ENCODE measurements around the gene ESYT2.

The ESYT2 gene

GRCh38 chr7:158723266-158723665, 106.0 kb downstream of the ESYT2 start:
- WGBS (ENCODE audit: insufficient coverage) = 86% methylated on average over 8 of the region's 13 CpGs
- Histone ChIP-seq H3K9me3 (ENCODE audit: control extremely low read depth in 1 of 5, control insufficient read depth in 4 of 5, insufficient read depth in 2 of 5, low read depth in 1 of 5, low read length in 4 of 5) (no peaks in the 10 kb centered on the region), H3K27me3 (replicated peaks in 2 of 5; ENCODE audit: control insufficient read depth in 4 of 5, insufficient read depth in 5 of 5, low read length in 4 of 5) (peaks cover 0 to 3% (median 0%) of the 10 kb centered on the region in 5 experiments), H3K4me3 (ENCODE audit: control insufficient read depth in 1 of 7, extremely low read depth in 1 of 7, insufficient read depth in 4 of 7, low read depth in 2 of 7, low read length in 6 of 7) (no peak overlapping the region), H3K27ac (ENCODE audit: insufficient read depth in 1 of 2, low read depth in 1 of 2, low read length in 2 of 2, poor library complexity in 1 of 2, severe bottlenecking in 2 of 2) (no peak overlapping the region), H3K4me1 (ENCODE audit: control extremely low read depth in 1 of 4, control insufficient read depth in 4 of 4, insufficient read depth in 4 of 4, low read length in 3 of 4) (no peaks in the 10 kb centered on the region), H3K36me3 (ENCODE audit: control insufficient read depth in 4 of 4, insufficient read depth in 4 of 4, low read length in 3 of 4) (no peaks in the 10 kb centered on the region)
- ChIA-PET CTCF (interaction anchor here (0.8 to 1.4 kb wide), 2 partner anchors 18 to 27 kb away, joined by 3 to 4 read pairs; partner anchors contain the start of gene NCAPG2), POLR2A (no interaction called here)
- no peak for DNase-seq

- ChIA-PET POLR2A (no interaction called here), CTCF (interaction anchor here (1.3 to 1.4 kb wide), 2 partner anchors 13 to 18 kb away, joined by 3 read pairs; partner anchors contain the start of gene NCAPG2)
- Histone ChIP-seq H3K27me3 (replicated peaks in 2 of 5; ENCODE audit: control insufficient read depth in 4 of 5, insufficient read depth in 5 of 5, low read length in 4 of 5) (peaks cover 0 to 6% (median 0%) of the 10 kb centered on the region in 5 experiments), H3K9me3 (ENCODE audit: control extremely low read depth in 1 of 5, control insufficient read depth in 4 of 5, insufficient read depth in 2 of 5, low read depth in 1 of 5, low read length in 4 of 5) (no peaks in the 10 kb centered on the region), H3K36me3 (ENCODE audit: control insufficient read depth in 4 of 4, insufficient read depth in 4 of 4, low read length in 3 of 4) (no peaks in the 10 kb centered on the region), H3K27ac (ENCODE audit: insufficient read depth in 1 of 2, low read depth in 1 of 2, low read length in 2 of 2, poor library complexity in 1 of 2, severe bottlenecking in 2 of 2) (no peak overlapping the region), H3K4me1 (ENCODE audit: control extremely low read depth in 1 of 4, control insufficient read depth in 4 of 4, insufficient read depth in 4 of 4, low read length in 3 of 4) (no peaks in the 10 kb centered on the region), H3K4me3 (ENCODE audit: control insufficient read depth in 1 of 7, extremely low read depth in 1 of 7, insufficient read depth in 4 of 7, low read depth in 2 of 7, low read length in 6 of 7) (no peak overlapping the region)
- WGBS (ENCODE audit: insufficient coverage) = 93% methylated on average over 4 of the region's 6 CpGs
- DNase-seq = no peak
Observed at GRCh38 chr7:158722574-158723237, 106.6 kb downstream of the ESYT2 start.

GRCh38 chr7:158720112-158720511, 109.2 kb downstream of the ESYT2 start:
- WGBS (ENCODE audit: insufficient coverage) = no CpG with 5 or more reads among the region's 9 CpGs
- Histone ChIP-seq H3K36me3 (ENCODE audit: control insufficient read depth in 4 of 4, insufficient read depth in 4 of 4, low read length in 3 of 4) (no peaks in the 10 kb centered on the region), H3K27ac (ENCODE audit: insufficient read depth in 1 of 2, low read depth in 1 of 2, low read length in 2 of 2, poor library complexity in 1 of 2, severe bottlenecking in 2 of 2) (no peak overlapping the region), H3K9me3 (ENCODE audit: control extremely low read depth in 1 of 5, control insufficient read depth in 4 of 5, insufficient read depth in 2 of 5, low read depth in 1 of 5, low read length in 4 of 5) (no peaks in the 10 kb centered on the region), H3K4me1 (ENCODE audit: control extremely low read depth in 1 of 4, control insufficient read depth in 4 of 4, insufficient read depth in 4 of 4, low read length in 3 of 4) (no peaks in the 10 kb centered on the region), H3K27me3 (replicated peaks in 2 of 5; ENCODE audit: control insufficient read depth in 4 of 5, insufficient read depth in 5 of 5, low read length in 4 of 5) (peaks cover 0 to 6% (median 0%) of the 10 kb centered on the region in 5 experiments), H3K4me3 (ENCODE audit: control insufficient read depth in 1 of 7, extremely low read depth in 1 of 7, insufficient read depth in 4 of 7, low read depth in 2 of 7, low read length in 6 of 7) (no peak overlapping the region)
- DNase-seq = no peak
- ChIA-PET POLR2A (no interaction called here), CTCF (interaction anchor here (1.4 kb wide), 1 partner anchor 24 kb away, joined by 4 read pairs; no protein-coding TSS in a partner anchor)

- Histone ChIP-seq H3K4me3 (ENCODE audit: control insufficient read depth in 1 of 7, extremely low read depth in 1 of 7, insufficient read depth in 4 of 7, low read depth in 2 of 7, low read length in 6 of 7) (no peak overlapping the region), H3K36me3 (ENCODE audit: control insufficient read depth in 4 of 4, insufficient read depth in 4 of 4, low read length in 3 of 4) (no peaks in the 10 kb centered on the region), H3K9me3 (ENCODE audit: control extremely low read depth in 1 of 5, control insufficient read depth in 4 of 5, insufficient read depth in 2 of 5, low read depth in 1 of 5, low read length in 4 of 5) (no peaks in the 10 kb centered on the region), H3K27me3 (replicated peaks in 2 of 5; ENCODE audit: control insufficient read depth in 4 of 5, insufficient read depth in 5 of 5, low read length in 4 of 5) (peaks cover 0 to 6% (median 0%) of the 10 kb centered on the region in 5 experiments), H3K27ac (ENCODE audit: insufficient read depth in 1 of 2, low read depth in 1 of 2, low read length in 2 of 2, poor library complexity in 1 of 2, severe bottlenecking in 2 of 2) (no peak overlapping the region), H3K4me1 (ENCODE audit: control extremely low read depth in 1 of 4, control insufficient read depth in 4 of 4, insufficient read depth in 4 of 4, low read length in 3 of 4) (peaks cover 0 to 9% (median 4%) of the 10 kb centered on the region in 4 experiments)
- no peak for DNase-seq
- POLR2A ChIA-PET = no interaction called here
- CTCF ChIA-PET = no interaction called here
- WGBS (ENCODE audit: insufficient coverage) = no CpG with 5 or more reads among the region's 1 CpG
Observed at GRCh38 chr7:158716802-158717201, 112.5 kb downstream of the ESYT2 start.

- H3K9me3 ChIP-seq (ENCODE audit: control extremely low read depth in 1 of 5, control insufficient read depth in 4 of 5, insufficient read depth in 2 of 5, low read depth in 1 of 5, low read length in 4 of 5) = peaks cover 0 to 10% (median 6%) of the 10 kb centered on the region in 5 experiments
- H3K27ac ChIP-seq (ENCODE audit: insufficient read depth in 1 of 2, low read depth in 1 of 2, low read length in 2 of 2, poor library complexity in 1 of 2, severe bottlenecking in 2 of 2) = no peak overlapping the region
- peak overlapping the region in 2 of 7 experiments; percentile 28 to 52 for H3K4me3 ChIP-seq (ENCODE audit: control insufficient read depth in 1 of 7, extremely low read depth in 1 of 7, insufficient read depth in 4 of 7, low read depth in 2 of 7, low read length in 6 of 7)
- no peaks in the 10 kb centered on the region for H3K27me3 ChIP-seq (replicated peaks in 2 of 5; ENCODE audit: control insufficient read depth in 4 of 5, insufficient read depth in 5 of 5, low read length in 4 of 5)
- WGBS (ENCODE audit: insufficient coverage) = 48% methylated on average over 6 of the region's 7 CpGs
- CTCF ChIA-PET = interaction anchor here (0.7 to 2.5 kb wide), 3 partner anchors 11 to 16 kb away, joined by 3 to 14 read pairs (median 3); no protein-coding TSS in a partner anchor
- POLR2A ChIA-PET = interaction anchor here (1.0 kb wide), 1 partner anchor 30 kb away, joined by 3 read pairs; no protein-coding TSS in a partner anchor
- H3K36me3 ChIP-seq (ENCODE audit: control insufficient read depth in 4 of 4, insufficient read depth in 4 of 4, low read length in 3 of 4) = no peaks in the 10 kb centered on the region
- peaks cover 0 to 24% (median 16%) of the 10 kb centered on the region in 4 experiments for H3K4me1 ChIP-seq (ENCODE audit: control extremely low read depth in 1 of 4, control insufficient read depth in 4 of 4, insufficient read depth in 4 of 4, low read length in 3 of 4)
- DNase-seq = peak; percentile 84 to 91 (median 89)
Observed at GRCh38 chr7:158710651-158711102, 118.6 kb downstream of the ESYT2 start.

GRCh38 chr7:158707610-158708009, 121.7 kb downstream of the ESYT2 start:
- POLR2A ChIA-PET = no interaction called here
- no peaks in the 10 kb centered on the region for H3K36me3 ChIP-seq (ENCODE audit: control insufficient read depth in 4 of 4, insufficient read depth in 4 of 4, low read length in 3 of 4)
- no peak overlapping the region for H3K27ac ChIP-seq (ENCODE audit: insufficient read depth in 1 of 2, low read depth in 1 of 2, low read length in 2 of 2, poor library complexity in 1 of 2, severe bottlenecking in 2 of 2)
- H3K4me3 ChIP-seq (ENCODE audit: control insufficient read depth in 1 of 7, extremely low read depth in 1 of 7, insufficient read depth in 4 of 7, low read depth in 2 of 7, low read length in 6 of 7) = no peak overlapping the region
- H3K4me1 ChIP-seq (ENCODE audit: control extremely low read depth in 1 of 4, control insufficient read depth in 4 of 4, insufficient read depth in 4 of 4, low read length in 3 of 4) = peaks cover 2 to 44% (median 32%) of the 10 kb centered on the region in 4 experiments
- CTCF ChIA-PET = interaction anchor here (1.4 to 2.8 kb wide), 3 partner anchors 11 to 33 kb away, joined by 3 to 9 read pairs (median 8); no protein-coding TSS in a partner anchor
- H3K27me3 ChIP-seq (replicated peaks in 2 of 5; ENCODE audit: control insufficient read depth in 4 of 5, insufficient read depth in 5 of 5, low read length in 4 of 5) = no peaks in the 10 kb centered on the region
- peaks cover 0 to 10% (median 6%) of the 10 kb centered on the region in 5 experiments for H3K9me3 ChIP-seq (ENCODE audit: control extremely low read depth in 1 of 5, control insufficient read depth in 4 of 5, insufficient read depth in 2 of 5, low read depth in 1 of 5, low read length in 4 of 5)
- WGBS (ENCODE audit: insufficient coverage) = 88% methylated on average over 4 of the region's 4 CpGs
- no peak for DNase-seq
